ENCODE results near the gene MAPK10.

DNA sequence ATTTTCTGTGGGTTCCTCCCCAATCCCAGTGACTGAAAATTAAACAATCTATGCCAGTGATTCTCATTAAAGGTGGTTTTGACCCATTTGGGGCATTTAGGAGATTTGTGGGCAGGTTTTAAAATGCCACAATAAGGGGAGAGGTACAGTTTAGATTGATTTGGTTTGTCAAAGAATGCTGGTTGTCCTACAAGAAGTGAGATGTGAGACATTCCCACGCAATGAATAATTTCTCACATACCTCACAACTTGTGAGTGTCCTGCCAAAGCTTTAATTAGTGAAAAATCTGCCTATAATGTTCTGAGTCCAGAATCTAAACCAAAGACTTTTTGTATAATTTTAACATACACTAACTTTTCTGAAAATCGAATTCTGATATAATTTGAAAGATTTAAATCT, 199.4 kb downstream of the MAPK10 start:
- TF ChIP-seq, protein P1, sequence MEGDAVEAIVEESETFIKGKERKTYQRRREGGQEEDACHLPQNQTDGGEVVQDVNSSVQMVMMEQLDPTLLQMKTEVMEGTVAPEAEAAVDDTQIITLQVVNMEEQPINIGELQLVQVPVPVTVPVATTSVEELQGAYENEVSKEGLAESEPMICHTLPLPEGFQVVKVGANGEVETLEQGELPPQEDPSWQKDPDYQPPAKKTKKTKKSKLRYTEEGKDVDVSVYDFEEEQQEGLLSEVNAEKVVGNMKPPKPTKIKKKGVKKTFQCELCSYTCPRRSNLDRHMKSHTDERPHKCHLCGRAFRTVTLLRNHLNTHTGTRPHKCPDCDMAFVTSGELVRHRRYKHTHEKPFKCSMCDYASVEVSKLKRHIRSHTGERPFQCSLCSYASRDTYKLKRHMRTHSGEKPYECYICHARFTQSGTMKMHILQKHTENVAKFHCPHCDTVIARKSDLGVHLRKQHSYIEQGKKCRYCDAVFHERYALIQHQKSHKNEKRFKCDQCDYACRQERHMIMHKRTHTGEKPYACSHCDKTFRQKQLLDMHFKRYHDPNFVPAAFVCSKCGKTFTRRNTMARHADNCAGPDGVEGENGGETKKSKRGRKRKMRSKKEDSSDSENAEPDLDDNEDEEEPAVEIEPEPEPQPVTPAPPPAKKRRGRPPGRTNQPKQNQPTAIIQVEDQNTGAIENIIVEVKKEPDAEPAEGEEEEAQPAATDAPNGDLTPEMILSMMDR (conservative IDR thresholded peaks at IDR 0.05; ENCODE audit: low read depth, low read length) = no peak
- no peak for TF ChIP-seq EZH2 (IDR thresholded peaks at IDR 0.05; ENCODE audit: borderline replicate concordance, low read depth, low read length, poor library complexity, severe bottlenecking)
